Progenitor cell of endocrine pancreas (in vitro differentiated cells): ENCODE measurements around the gene WNK2. TPM values are rescaled to one million over a fixed set of nuclear protein-coding genes. Genes with fewer than 3 reads are reported as not detected.

Source experiments
- DNase-seq: peaks from one replicate; pipeline ENCODE4 v3.0.0; 2021; ENCODE audit warnings: low spot score; ENCODE audit not compliant: unreplicated experiment
- H3K27ac Mint-ChIP-seq: 2 replicates; pipeline ENCODE4 v1.8.0; 2021; ENCODE audit warnings: mild to moderate bottlenecking, moderate library complexity, mixed read lengths
- H3K27me3 Mint-ChIP-seq: 2 replicates; pipeline ENCODE4 v1.8.0; 2021; ENCODE audit warnings: mixed read lengths
- H3K36me3 Mint-ChIP-seq: 2 replicates; pipeline ENCODE4 v1.8.0; 2022; ENCODE audit warnings: mixed read lengths; ENCODE audit not compliant: insufficient read depth
- H3K4me1 Mint-ChIP-seq: 2 replicates; pipeline ENCODE4 v1.8.0; 2021; ENCODE audit warnings: low read depth, mixed read lengths
- H3K4me3 Mint-ChIP-seq: 2 replicates; pipeline ENCODE4 v1.8.0; 2021; ENCODE audit warnings: low read depth, mild to moderate bottlenecking, moderate library complexity, mixed read lengths
- H3K9me3 Mint-ChIP-seq: 2 replicates; pipeline ENCODE4 v1.8.0; 2021; ENCODE audit warnings: low read depth, mixed read lengths
- total RNA-seq: library from RNA; stranded (reverse); gene quantifications from 2 replicates; pipeline ENCODE4 v1.2.1, GENCODE V29; 2021
- TF ChIP-seq, protein P1 (sequence below): fragments of 200-600 bp; sonication (generic); IDR thresholded peaks from one replicate; pipeline ENCODE4 v1.5.0; 2021; ENCODE audit warnings: antibody characterized with exemption, mild to moderate bottlenecking; ENCODE audit not compliant: unreplicated experiment

The WNK2 gene
- total RNA-seq, 1 donor from 2014 or later, result 345 TPM

- H3K4me1 Mint-ChIP-seq, result peaks cover 23% of the 10 kb centered on the region
- no peaks in the 10 kb centered on the region for H3K9me3 Mint-ChIP-seq
- TF ChIP-seq, protein P1, sequence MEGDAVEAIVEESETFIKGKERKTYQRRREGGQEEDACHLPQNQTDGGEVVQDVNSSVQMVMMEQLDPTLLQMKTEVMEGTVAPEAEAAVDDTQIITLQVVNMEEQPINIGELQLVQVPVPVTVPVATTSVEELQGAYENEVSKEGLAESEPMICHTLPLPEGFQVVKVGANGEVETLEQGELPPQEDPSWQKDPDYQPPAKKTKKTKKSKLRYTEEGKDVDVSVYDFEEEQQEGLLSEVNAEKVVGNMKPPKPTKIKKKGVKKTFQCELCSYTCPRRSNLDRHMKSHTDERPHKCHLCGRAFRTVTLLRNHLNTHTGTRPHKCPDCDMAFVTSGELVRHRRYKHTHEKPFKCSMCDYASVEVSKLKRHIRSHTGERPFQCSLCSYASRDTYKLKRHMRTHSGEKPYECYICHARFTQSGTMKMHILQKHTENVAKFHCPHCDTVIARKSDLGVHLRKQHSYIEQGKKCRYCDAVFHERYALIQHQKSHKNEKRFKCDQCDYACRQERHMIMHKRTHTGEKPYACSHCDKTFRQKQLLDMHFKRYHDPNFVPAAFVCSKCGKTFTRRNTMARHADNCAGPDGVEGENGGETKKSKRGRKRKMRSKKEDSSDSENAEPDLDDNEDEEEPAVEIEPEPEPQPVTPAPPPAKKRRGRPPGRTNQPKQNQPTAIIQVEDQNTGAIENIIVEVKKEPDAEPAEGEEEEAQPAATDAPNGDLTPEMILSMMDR, result no peak
- H3K36me3 Mint-ChIP-seq, result no peaks in the 10 kb centered on the region
- no peak for DNase-seq
- no peak overlapping the region for H3K4me3 Mint-ChIP-seq
- peaks cover under 1% of the 10 kb centered on the region for H3K27me3 Mint-ChIP-seq
- H3K27ac Mint-ChIP-seq, result no peak overlapping the region
Observed at GRCh38 chr9:93167185-93167584, 16.8 kb upstream of the WNK2 start.

DNA sequence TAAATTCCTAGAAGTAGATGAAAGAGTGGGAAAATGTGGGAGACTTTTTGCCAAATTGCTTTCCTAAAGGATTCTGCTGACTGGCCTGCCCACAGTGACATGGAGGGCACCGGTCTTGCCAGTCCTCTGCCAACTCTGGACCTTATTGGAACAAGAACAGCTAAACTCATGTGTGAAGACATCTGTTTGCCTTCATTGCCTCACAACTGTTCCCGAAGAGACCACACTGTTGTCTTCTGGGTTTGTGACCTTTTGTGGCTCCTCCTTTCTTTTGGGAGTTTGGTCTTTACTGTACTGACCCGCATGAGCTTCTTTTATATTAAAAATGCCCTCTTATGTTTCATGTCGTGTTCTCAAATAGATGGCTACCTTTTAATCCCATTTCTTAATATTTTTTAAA, 16.1 kb upstream of the WNK2 start:
- no peaks in the 10 kb centered on the region for H3K9me3 Mint-ChIP-seq
- H3K4me1 Mint-ChIP-seq, result peaks cover 30% of the 10 kb centered on the region
- peak overlapping the region; percentile 20 for H3K27ac Mint-ChIP-seq

GRCh38 chr9:93168581-93168980, 15.4 kb upstream of the WNK2 start:
- peaks cover 6% of the 10 kb centered on the region for H3K27me3 Mint-ChIP-seq
- no peaks in the 10 kb centered on the region for H3K36me3 Mint-ChIP-seq
- peak overlapping the region; percentile 39 for H3K27ac Mint-ChIP-seq
- no peak for DNase-seq
- H3K4me3 Mint-ChIP-seq, result peak overlapping the region; percentile 19
- H3K4me1 Mint-ChIP-seq, result peaks cover 35% of the 10 kb centered on the region
- TF ChIP-seq, protein P1, result no peak
- no peaks in the 10 kb centered on the region for H3K9me3 Mint-ChIP-seq

More for the DNA sequence above, 16.1 kb upstream of the WNK2 start:
- H3K4me3 Mint-ChIP-seq, result no peak overlapping the region
- no peak for DNase-seq
- TF ChIP-seq, protein P1, result no peak
- peaks cover 6% of the 10 kb centered on the region for H3K27me3 Mint-ChIP-seq
- H3K36me3 Mint-ChIP-seq, result no peaks in the 10 kb centered on the region

DNA sequence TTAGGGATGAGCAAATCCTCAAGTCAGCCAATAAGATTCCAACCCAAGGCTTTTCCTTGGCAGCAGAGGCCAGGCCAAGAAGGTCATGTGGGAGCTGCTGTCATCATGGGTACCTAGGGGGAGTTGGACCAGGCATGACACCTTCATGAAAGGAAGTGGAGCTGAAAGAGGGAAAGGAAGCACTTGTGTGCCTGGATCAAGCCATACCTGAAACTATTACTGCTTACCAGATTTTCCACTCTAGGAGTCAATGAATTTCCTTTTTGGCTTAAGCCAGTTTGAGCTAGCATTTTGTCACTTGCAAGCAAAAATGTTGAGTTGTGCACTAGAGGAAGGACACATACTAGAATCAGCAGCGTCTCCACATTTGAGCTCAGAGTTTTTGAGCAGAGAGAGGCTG, 14.5 kb upstream of the WNK2 start:
- Mint-ChIP-seq H3K27me3 (peaks cover 6% of the 10 kb centered on the region), H3K4me1 (peaks cover 41% of the 10 kb centered on the region), H3K9me3 (no peaks in the 10 kb centered on the region), H3K27ac (no peak overlapping the region), H3K36me3 (no peaks in the 10 kb centered on the region), H3K4me3 (no peak overlapping the region)
- TF ChIP-seq, protein P1, result no peak
- no peak for DNase-seq

GRCh38 chr9:93170571-93170970, 13.4 kb upstream of the WNK2 start:
- Mint-ChIP-seq H3K4me3 (no peak overlapping the region), H3K27ac (peak overlapping the region; percentile 23), H3K9me3 (no peaks in the 10 kb centered on the region), H3K4me1 (peaks cover 42% of the 10 kb centered on the region), H3K27me3 (peaks cover 6% of the 10 kb centered on the region), H3K36me3 (no peaks in the 10 kb centered on the region)
- no peak for DNase-seq
- TF ChIP-seq, protein P1, result no peak
